ENCODE measurements around the gene SLC2A11.

SLC2A11 gene, protein sequence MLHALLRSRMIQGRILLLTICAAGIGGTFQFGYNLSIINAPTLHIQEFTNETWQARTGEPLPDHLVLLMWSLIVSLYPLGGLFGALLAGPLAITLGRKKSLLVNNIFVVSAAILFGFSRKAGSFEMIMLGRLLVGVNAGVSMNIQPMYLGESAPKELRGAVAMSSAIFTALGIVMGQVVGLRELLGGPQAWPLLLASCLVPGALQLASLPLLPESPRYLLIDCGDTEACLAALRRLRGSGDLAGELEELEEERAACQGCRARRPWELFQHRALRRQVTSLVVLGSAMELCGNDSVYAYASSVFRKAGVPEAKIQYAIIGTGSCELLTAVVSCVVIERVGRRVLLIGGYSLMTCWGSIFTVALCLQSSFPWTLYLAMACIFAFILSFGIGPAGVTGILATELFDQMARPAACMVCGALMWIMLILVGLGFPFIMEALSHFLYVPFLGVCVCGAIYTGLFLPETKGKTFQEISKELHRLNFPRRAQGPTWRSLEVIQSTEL

DNA sequence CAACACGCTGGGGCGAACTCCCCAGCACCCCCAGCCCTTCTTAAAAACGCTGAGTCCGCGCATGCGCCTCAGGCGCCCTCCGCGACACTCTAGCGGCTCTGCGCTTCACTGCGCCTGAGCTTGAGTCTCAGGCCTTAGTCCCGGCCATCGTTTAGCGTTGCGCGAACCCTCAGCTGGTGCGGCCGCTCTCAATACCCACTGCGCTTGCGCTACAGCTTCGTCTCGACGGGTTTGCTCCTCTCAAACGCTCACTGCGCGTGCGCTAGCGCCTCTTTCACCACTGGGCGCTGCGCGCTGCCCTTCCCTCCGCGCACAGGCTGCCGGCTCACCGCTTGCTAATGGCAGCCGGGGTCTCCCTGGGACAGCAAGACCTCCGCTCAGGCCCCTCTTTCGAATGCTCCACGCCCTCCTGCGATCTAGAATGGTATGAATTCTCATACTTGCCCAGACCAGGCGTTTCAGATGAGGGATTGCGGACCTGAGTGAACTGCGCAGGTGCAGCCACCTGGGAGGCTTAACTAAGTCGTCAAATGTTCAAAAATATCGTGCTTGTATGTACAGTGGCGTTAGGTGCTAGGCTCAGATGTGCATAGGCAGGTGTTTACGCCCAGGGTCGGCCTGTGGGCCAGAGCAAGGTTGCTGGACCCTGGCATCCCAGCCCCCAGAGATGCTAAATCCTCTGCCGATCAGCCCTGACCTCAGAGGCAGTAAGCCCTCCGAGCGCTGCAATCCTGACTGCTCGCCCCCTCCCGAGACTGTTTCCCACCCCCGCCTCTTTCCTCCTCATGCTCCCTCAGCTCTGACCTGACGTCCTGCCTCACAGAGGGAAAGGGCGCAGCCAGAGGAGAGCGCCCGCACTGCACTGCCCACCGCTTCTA lies at the start of gene SLC2A11:
Gene SLC2A11 (plus strand): TSS at position 270 of the 878 bp plus-strand sequence. CDS start 125 bp downstream, at position 395.
- DNase-seq, result peak; percentile 74

DNA sequence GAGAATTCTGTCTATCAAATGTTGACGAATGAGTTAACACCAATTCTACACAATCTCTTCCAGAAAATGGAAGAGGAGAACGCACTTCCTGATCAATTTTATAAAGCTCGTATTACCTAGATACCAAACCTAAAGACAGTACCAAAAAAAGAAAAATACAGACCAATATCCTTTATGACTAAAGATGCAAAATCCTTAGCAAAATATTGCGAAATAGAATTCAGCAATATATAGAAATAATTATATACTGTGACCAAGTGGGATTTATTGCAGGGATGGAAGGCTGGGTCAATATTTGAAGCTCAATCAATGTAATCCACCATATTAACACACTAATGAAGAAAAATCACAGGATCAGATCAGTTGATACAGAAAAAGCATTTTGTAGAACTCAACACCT lies 45.3 kb upstream of the SLC2A11 start:
- no peak for DNase-seq

DNA sequence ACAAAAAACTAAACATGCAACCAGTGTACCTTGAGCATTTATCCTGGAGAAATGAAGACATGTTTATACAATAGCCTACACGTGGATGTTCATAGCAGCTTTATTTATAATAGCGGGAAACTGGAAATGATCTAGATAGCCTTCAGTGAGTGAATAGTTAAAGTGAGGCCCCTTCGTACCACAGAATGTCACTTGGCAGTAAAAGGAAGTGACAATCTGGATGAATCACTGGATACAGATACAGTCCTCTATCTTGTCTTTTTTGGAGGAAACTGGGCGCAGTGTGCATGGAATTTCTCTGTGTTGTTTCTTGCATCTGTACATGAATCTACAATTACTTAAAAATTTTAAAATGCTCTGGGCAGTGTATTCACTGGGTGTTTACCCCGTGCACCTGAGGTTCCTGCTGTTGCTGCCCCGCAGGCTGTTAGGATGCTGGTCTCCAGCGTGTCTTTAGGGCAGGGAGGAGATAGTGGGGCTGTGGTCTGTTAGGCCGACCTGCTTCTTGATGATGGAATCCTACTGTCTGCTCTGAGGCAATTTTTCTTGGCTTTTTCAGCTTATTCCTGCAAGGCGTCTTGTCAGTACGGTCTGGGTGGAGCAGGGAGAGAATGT lies 42.0 kb upstream of the SLC2A11 start:
- no peak for DNase-seq

DNA sequence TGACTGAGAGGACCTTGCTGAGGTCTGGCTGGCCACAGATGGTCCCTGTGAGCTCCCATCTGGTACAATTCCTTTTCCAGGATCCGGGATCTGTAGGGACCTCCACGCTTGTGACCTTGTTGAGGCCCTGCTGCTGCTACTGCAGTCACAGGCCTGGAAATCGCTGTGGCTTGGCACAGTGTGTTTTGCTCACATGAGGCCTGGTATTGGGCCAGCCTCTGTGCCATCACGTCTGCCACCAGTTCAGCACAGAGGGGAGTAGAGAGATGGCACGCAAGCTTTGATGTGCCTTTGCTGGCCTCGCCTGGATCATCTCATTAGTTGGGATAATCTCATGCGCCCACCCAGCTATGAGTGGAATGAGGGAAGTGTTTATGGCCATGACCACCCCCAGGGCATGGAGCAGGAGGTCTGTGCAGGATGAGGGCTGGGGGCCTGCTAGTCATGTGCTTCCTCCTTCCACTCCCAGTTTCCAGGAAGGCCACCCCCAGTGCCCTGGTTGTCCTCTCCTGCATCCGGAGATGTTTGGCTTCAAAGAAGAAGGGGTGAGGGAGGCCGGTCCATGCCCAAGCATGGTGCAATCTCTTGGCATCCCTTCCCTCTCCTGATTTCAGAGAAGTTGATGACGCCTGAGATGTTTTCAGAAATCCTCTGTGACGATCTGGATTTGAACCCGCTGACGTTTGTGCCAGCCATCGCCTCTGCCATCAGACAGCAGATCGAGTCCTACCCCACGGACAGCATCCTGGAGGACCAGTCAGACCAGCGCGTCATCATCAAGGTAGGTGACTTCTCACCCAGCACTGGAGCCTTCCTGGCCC lies 41.3 kb upstream of the SLC2A11 start:
- no peak for DNase-seq

DNA sequence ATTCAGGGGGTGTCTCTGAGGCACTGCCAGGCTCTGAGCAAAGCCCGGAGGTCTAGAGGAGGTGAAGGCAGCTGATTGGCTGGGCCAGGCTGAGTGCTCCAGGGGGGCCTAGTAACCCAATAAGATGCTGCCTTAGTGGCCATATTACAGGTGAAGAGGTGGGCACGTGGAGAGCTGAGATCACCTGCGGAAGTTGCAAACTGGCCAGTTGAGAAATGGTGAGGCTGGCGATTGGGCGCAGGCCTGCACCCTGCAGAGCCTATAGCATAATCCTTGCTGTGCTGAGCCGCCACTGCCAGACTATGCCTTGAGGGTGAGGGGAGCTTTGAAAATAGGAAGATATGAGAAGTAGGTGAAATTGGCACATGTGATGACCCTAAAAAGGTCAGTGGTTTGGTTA lies 40.5 kb upstream of the SLC2A11 start:
- no peak for DNase-seq

DNA sequence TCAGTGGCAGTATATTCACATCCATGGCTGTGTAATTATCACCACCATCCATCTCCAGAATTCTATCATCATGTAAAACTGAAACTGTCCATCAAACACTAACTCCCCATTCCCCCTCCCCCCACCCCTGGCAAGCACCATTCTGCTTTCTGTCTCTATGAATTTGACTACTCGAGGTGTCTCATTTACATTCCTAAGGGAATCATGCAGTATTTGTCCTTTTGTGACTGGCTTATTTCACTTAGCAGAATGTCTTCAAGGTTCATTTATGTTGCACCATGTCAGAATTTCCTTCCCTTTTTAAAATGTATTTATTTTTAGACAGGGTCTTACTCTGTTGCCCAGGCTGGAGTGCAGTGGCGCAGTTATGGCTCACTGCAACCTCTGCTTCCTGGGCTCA lies 39.1 kb upstream of the SLC2A11 start:
- DNase-seq, result no peak

DNA sequence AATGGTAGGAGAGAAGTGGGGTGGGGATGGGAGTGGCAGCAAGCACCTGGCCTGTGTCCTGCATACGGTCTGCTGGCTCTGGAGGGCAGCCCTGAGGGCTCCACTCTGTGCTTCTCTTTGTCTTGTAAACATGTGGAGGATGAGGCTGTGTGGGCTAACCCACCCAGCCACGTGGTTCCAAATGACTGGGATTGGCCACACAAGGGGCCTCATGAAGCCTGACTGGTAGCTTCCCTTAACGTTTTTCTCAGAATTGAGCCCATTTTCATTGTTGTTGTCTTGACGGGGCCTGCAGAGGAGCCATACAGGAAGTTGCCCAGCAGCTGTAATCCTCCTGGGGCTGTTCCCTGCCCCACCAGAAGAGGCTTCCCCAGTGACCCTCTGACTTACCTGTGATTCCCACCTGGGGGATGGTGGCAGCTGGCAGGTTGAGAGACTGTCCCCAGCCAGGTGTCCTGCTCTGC lies 36.9 kb upstream of the SLC2A11 start:
- DNase-seq, result no peak

DNA sequence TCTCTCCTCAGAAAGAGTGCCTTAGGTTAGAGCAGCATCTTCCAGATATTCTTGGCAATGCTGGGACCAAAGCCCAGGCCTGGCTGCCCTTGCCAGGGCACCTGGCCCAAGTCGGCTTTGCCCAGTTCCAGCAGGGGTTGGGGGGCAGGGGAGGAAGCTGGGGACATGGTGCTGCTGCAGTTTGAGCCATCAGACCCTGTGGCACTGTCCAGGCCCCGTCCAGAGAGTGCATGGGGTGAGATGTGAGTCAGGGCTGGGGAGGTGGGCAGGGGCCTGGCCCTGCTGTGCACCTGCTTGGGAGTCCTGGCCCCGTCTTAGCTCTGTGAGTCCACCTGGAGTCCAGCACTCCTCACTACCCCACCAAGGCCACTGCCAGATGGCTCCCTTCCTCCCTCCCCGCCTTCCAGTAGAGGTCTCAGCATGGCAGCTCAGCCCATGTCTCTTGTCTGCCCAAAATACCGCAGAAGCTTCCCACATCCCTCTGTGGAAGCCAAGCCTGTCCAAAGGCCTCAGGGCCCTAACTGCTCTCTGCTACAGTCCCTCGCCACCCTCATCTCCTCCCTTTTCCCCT lies 35.5 kb upstream of the SLC2A11 start:
- DNase-seq, result no peak

DNA sequence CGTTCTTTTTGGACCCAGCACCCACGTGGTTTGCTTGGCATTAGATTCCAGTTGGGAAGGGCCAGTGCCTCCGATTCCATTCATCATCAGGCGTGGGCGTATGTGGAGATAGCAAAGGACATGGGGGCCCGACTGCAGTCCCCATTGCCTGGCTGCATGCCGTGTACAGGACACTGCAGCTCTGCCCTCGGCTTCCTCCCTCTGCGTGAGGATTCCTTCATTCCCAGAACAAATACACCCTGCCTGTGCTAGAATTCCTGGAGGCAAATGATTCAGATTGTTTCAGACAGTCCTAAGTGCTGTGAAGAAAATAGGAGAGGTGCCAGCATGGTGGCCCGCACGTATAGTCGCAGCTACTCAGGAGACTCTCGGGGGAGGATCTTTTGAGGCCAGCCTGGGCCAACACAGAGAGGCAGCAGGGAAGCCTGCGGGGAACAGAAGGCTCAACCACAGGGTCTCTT lies 34.3 kb upstream of the SLC2A11 start:
- no peak for DNase-seq

DNA sequence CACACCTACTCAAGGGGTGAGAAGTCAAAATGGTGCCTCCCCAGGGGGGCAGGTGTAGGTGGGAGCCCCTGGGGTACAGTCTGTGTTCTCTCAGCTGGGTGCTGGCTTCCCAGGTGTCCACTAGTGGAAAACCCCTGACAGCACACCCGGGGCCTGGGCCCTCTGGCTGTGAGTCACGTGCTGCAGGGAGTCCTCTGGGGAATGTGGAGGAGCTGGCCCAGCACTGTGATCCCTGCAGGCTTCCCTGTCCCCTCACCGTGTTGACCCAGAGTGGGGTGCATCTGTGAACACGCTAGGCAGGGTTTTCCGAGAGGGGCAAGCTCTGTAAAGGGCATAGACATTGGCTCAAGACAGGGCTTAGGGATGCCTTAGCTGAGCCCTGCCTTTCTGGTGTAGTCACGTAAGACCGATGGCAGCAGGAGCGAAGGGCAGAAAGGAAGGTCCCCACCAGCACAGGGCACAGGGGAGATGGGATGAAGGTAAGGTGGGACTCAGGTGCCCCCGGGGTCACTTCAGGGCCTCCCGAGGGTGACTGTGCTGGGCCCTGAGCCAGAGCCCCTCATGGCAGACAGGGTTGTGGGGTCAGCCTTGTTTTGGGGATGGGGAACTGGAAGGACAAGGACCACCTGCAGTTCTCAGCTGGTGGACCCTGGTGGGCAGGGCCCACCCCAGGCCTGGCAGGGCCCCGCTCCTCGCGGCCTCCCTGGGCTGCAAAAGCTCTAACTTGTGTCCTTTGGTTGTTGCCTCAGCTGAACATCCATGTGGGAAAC lies 33.0 kb upstream of the SLC2A11 start:
- DNase-seq, result no peak

DNA sequence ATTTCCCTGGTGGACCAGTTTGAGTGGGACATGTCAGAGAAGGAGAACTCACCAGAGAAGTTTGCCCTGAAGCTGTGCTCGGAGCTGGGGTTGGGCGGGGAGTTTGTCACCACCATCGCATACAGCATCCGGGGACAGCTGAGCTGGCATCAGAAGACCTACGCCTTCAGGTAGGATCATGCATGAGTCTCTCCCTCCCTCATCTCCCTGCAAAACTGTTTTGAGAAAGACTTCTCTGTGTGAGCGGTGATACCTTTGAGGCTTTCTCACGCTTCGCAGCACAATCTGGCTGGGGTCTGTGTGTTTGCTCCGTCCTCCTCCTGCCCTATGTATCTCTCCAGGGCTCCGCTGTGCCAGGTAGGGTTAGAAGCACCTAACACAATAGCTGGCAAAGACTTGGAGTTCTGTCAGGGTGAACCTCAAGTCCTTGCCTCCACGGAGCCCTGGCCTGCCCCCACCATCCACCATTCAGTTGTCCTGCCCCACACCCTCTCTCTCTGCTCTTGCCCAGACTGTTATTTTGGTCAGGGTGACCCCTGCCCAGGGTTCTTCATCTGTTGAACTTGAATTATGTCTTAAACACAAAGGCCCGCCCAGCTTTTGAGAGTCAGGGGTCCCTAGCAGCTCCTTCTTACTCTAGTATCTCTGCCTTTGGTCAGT lies 32.3 kb upstream of the SLC2A11 start:
- no peak for DNase-seq

DNA sequence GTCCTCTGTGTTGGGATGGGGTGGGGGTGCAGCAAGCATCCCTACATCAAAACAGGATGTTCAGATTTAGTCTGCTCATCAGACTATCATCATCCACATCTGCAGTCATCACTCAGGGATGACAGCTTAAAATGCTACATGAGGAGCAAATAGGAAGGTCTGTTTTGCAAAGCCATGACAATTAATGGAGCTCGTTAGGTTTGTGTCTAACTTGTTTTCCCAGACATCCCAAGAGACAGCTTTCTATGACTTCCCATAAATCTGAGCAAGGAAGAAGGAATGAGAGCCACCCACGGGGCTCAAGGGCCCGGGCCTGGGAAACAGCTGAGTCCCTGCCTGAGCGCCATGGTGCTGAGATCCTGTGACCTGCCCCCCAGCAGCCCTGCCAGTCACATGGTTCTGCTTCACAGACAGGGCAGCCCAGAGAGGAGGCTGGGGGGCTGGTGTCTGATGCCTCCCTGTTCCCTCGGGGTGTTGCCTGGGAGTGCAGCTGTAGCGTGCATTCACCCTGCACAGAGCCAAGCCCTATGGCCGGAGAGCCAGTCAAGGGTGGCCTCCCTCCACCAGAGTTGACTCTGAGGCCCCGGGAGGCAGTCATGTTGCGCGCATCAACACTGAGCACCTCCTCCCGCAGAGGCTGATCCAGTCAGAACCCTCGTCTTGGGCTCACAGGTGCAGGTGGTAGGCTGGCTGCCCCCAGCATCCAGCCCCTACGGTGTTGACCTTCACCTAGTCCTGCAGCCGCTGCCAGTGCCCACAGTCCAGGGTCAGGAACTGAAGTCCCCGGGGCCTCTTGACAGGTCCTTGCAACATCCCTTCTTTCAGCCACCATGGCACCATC lies 30.9 kb upstream of the SLC2A11 start:
- DNase-seq, result no peak

DNA sequence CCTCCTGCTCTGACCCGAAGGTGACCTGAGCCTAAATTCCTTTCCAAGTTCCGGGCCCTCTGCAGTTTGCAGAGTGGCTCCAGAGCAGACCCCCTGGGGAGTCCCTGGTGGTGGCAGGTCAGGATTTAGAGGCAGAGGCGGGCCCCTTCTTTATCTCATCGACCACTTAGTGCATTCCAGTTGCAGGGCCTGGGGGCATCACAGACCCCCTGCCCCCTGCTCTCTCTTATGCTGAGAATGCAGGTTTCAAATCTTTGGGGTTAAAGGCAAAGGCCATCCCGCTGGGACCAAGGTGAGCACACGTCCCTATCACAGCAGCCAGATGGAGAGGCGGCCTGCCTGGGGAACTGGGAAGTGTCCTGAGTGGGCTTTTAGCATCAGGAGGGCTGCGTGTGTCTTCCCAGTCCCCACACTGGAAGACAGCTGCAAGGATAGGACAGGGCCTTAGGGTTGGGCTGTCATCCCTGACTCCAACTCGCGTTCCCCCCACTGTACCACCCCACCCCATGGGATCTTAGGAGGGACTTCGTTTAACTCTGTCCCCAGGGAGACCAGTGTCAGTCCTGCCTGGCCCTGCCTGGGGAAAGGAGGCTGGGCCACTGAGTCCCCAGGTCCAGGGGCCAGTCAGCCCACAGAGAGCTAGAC lies 30.2 kb upstream of the SLC2A11 start:
- DNase-seq, result no peak

DNA sequence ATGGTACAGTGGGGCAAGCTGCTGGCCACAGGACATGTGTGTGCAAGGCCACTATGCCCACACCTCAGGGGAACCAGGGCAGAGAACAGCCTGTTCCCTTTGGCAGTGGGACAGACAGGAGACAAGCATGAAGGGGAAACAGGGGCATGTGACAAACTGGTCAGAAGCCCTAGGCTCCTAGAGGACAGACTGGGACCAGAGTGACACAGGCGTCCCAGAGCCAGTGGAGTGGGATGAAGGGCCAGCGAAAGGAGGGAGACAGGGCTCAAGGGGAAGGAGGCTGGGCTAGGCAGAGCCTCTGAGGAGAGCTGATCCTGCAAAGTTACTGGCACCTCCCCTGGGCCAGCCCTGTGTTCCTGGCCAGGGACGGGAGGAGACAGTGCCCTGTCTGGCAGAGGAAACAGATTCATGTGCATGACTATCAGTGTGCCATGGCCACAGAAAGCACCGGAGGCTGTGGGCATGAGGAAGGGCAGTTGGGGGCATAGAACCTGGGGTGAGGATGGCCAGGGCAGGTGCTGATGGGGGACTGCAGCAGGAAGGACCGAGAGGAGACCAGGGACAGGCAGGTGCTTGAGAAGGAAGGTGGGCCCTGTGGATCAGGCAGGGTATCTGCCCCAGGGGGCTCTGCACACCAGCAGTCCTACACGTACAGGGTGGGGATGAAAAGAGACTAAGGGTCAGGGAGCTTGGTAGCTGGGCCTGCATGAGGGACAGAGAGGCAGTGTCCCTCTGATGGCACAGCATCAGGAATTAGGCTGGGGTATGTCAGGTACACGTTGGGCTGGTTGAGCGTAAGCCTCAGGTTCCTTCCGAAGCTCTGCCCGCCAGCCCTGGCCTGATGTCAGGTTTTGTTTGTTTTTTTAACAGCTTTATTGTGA lies 28.6 kb upstream of the SLC2A11 start:
- no peak for DNase-seq

DNA sequence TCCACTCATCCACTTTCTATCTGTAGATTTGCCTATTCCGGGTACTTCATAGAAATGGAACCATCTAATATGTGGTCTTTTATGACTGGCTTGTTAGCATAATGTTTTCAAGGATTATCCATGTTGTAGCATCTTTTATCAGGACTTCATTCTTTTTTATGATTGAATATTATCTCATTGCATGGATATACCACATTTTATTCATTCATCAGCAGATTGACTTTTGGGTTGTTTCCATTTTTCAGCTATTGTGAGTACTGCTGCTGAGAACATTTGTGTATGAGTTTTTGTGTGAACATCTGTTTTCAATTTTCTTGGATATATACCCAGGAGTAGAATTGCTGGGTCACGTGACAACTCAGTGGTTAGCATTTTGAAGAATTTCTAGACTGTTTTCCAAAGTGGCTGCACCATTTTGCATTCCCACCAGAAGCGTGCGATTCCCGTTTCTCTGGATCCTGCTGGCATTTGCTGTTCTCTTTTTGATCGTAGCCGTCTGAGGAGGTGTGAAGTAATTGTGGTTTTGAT lies 27.8 kb upstream of the SLC2A11 start:
- no peak for DNase-seq

DNA sequence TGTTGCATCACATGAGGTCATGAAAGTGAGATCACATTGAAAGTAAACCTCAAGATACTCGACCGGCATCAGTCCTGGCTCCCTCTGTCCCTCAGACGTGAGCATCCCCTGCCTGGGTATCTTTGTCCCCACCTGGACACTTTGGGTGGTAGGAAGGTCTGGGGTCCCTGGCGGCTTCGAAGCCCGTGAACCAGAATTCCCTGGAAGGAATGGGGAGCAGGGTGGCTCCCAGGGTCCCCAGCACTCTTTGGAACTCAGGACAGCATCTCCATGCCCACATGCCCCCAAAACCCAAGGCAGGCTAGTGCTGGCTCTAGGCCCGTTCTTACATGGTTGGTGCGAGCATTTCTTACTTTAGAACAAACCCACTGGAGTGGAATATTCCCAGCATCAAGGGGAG lies 26.4 kb upstream of the SLC2A11 start:
- DNase-seq, result no peak

DNA sequence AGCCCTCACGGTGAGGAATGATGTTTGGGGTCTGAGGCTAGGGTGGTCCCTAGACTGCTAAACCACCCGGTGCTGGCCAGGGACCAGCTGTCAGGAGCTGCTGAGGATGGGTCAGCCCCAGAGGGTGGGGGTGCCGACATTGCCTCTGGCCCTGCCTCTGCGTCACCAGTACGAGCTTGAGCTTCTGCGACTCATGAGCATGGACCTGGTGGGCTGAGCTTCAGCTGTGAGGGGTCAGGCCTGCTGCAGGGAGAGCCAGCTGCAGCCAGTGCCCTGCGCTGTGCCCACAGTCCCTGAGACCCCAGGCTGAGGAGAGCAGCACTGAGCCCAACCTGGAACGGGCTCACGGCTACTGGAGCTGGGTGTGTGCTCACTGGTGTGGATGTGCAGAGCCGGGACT lies 25.9 kb upstream of the SLC2A11 start:
- DNase-seq, result no peak

Data from NCI-H1417 treated with DMSO at 0.1 percent for 48 hours (cell line).